Measurements from ENCODE around the gene CPEB3. TPM values are rescaled to one million over a fixed set of nuclear protein-coding genes. Genes with fewer than 3 reads are reported as not detected.

CPEB3 gene
- total RNA-seq = 0.32 and 0.43 TPM in 2 replicates

DNA sequence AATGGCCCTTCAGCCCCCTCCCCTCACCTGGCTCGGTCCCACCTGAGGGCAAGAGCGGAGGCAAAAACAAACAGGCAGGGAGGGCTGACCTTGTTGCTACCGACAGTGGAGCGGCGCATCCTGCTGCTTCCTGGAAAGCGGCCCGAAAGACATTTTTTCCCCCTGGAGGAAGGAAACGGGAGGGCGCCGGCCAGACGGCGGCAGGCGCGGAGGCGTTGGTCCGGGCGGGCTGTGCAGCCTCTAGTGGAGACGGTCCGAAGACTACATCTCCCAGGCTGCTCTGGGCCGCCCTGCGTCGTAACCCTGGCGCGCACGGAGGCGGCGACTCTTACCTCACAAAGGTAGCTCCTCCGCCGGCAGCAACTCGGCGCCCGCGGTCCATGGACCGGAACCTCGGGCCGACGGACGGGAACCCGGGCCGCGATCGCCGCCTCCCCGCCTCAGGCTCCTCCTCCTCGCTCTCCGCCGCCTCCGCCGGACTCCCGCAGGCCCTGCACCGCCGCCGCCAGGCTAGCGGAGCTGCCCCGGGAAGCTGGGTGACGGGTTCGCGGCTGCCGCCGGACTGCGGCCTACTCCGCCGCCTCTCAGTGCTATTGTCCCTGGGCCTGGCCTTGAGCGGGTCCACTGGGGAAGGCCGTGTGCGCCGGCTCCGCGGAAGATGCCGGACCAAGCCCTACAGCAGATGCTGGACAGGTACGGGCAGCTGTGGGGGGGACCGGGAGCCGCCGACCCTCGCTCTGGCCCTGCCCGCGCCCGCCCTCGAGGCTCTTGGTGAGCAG, at the start of gene CPEB3, which contains the start of gene MARCHF5:
CPEB3 (minus strand) TSS at position 242 of the 779 bp plus-strand sequence. CDS start 50,728 bp downstream, outside the sequence.
MARCHF5 (plus strand) TSS at position 331 of the 779 bp plus-strand sequence; CDS start at position 659, 328 bp downstream.

Other genes with a start within 250 kb of the CPEB3 start
- 11.3 and 17.9 TPM in 2 replicates for gene MARCHF5, start 89 bp upstream of the CPEB3 start, total RNA-seq

All from bronchial smooth muscle cell (primary cell).